Thyroid gland (tissue), 4 donors: ENCODE measurements around the gene ANKRA2.

ENCODE experiments used
- POLR2A ChIP-seq, 2 donors: fragments of 450-650 bp; IDR thresholded peaks; one replicate each; pipeline ENCODE4 v1.6.1; 2017; ENCODE audit warnings: antibody characterized with exemption in 2 of 2, mild to moderate bottlenecking in 2 of 2, moderate library complexity in 1 of 2
- TF ChIP-seq, protein P1 (sequence below), 6 experiments: fragments of 200-600 bp in 3 of 6; fragments of 450-650 bp in 3 of 6; sonication (generic) in 3 of 6; IDR thresholded peaks; one replicate each; pipeline ENCODE4 v1.5.1; 2016 to 2019; ENCODE audit warnings: antibody characterized with exemption in 6 of 6, mild to moderate bottlenecking in 2 of 6, inconsistent platforms in 1 of 6, moderate library complexity in 1 of 6

DNA sequence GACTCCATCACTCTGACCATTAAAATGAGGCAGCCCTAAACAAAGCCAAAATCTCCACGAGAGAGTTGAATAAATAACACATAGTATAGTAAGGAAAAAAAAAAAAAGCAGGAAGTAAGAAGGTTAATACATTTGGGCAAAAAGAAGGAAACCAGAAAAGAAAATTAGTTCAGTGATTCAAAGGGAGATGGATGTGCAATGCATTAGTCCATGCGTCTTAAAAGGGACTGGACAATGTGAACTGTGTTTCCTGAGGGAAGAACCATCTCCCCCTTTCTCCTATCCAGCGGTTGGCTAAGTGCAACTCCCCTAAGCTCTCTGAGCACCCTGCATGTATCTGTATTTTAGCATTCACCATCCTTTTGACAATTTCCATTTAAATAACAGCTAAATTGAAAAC, 1.4 kb downstream of the ANKRA2 start:
- TF ChIP-seq, protein P1, sequence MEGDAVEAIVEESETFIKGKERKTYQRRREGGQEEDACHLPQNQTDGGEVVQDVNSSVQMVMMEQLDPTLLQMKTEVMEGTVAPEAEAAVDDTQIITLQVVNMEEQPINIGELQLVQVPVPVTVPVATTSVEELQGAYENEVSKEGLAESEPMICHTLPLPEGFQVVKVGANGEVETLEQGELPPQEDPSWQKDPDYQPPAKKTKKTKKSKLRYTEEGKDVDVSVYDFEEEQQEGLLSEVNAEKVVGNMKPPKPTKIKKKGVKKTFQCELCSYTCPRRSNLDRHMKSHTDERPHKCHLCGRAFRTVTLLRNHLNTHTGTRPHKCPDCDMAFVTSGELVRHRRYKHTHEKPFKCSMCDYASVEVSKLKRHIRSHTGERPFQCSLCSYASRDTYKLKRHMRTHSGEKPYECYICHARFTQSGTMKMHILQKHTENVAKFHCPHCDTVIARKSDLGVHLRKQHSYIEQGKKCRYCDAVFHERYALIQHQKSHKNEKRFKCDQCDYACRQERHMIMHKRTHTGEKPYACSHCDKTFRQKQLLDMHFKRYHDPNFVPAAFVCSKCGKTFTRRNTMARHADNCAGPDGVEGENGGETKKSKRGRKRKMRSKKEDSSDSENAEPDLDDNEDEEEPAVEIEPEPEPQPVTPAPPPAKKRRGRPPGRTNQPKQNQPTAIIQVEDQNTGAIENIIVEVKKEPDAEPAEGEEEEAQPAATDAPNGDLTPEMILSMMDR (IDR thresholded peaks at IDR 0.05): no peak
- TF ChIP-seq POLR2A (IDR thresholded peaks at IDR 0.05): no peak
